ENCODE measurements around the gene MIF4GD. TPM values are rescaled to one million over a fixed set of nuclear protein-coding genes. Genes with fewer than 3 reads are reported as not detected.

MIF4GD gene
- total and polyA plus RNA-seq, 10 of the 15 experiments (the other 5 are each of a cell fraction or from before 2014, with no cell fraction given): 22.8 to 96.2 (median 60.1) TPM

- TF ChIP-seq, protein P1, sequence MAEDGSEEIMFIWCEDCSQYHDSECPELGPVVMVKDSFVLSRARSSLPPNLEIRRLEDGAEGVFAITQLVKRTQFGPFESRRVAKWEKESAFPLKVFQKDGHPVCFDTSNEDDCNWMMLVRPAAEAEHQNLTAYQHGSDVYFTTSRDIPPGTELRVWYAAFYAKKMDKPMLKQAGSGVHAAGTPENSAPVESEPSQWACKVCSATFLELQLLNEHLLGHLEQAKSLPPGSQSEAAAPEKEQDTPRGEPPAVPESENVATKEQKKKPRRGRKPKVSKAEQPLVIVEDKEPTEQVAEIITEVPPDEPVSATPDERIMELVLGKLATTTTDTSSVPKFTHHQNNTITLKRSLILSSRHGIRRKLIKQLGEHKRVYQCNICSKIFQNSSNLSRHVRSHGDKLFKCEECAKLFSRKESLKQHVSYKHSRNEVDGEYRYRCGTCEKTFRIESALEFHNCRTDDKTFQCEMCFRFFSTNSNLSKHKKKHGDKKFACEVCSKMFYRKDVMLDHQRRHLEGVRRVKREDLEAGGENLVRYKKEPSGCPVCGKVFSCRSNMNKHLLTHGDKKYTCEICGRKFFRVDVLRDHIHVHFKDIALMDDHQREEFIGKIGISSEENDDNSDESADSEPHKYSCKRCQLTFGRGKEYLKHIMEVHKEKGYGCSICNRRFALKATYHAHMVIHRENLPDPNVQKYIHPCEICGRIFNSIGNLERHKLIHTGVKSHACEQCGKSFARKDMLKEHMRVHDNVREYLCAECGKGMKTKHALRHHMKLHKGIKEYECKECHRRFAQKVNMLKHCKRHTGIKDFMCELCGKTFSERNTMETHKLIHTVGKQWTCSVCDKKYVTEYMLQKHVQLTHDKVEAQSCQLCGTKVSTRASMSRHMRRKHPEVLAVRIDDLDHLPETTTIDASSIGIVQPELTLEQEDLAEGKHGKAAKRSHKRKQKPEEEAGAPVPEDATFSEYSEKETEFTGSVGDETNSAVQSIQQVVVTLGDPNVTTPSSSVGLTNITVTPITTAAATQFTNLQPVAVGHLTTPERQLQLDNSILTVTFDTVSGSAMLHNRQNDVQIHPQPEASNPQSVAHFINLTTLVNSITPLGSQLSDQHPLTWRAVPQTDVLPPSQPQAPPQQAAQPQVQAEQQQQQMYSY (CRISPR knock-in tag; IDR thresholded peaks at IDR 0.05): no peak
- TF ChIP-seq ZNF687 (IDR thresholded peaks at IDR 0.05) (peak; percentile 57), CHD4 (IDR thresholded peaks at IDR 0.05) (no peak), SUPT20H (IDR thresholded peaks at IDR 0.05; ENCODE audit: borderline replicate concordance, control insufficient read depth, low read depth, low read length) (no peak), RCOR1 (conservative IDR thresholded peaks at IDR 0.05; ENCODE audit: low read depth, low read length) (no peak), ZBTB4 (CRISPR knock-in tag; IDR thresholded peaks at IDR 0.05) (no peak), POLR2AphosphoS5 (IDR thresholded peaks at IDR 0.05; ENCODE audit: low read length) (peak; percentile 43; the same call in 1 of the 2 replicates), STAT3 (IDR thresholded peaks at IDR 0.05; ENCODE audit: low read depth, low read length) (no peak), SREBF1 (IDR thresholded peaks at IDR 0.05; ENCODE audit: low read length) (no peak), MYC (IDR thresholded peaks at IDR 0.05; ENCODE audit: insufficient read depth, insufficient read length, insufficient replicate concordance, low read length, severe bottlenecking) (no peak), RELB (IDR thresholded peaks at IDR 0.05; ENCODE audit: low read depth) (peak; percentile 39; the same call in 1 of the 2 replicates), BHLHE40 (IDR thresholded peaks at IDR 0.05; ENCODE audit: borderline replicate concordance in 1 of 2, low read depth in 2 of 2, low read length in 1 of 2) (peak in 1 of 2 experiments; percentile 28; a peak in 1 of 4 replicates), TCF7 (IDR thresholded peaks at IDR 0.05; ENCODE audit: borderline replicate concordance) (no peak)
- TF ChIP-seq, protein P2, sequence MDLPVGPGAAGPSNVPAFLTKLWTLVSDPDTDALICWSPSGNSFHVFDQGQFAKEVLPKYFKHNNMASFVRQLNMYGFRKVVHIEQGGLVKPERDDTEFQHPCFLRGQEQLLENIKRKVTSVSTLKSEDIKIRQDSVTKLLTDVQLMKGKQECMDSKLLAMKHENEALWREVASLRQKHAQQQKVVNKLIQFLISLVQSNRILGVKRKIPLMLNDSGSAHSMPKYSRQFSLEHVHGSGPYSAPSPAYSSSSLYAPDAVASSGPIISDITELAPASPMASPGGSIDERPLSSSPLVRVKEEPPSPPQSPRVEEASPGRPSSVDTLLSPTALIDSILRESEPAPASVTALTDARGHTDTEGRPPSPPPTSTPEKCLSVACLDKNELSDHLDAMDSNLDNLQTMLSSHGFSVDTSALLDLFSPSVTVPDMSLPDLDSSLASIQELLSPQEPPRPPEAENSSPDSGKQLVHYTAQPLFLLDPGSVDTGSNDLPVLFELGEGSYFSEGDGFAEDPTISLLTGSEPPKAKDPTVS (IDR thresholded peaks at IDR 0.05; ENCODE audit: low read depth, low read length): no peak
These were observed 43.0 kb upstream of the MIF4GD start (continued) for GRCh38 chr17:75313941-75314551.
